CD14-positive monocyte (primary cell): ENCODE results near the gene BMI1. TPM values are rescaled to one million over a fixed set of nuclear protein-coding genes. Genes with fewer than 3 reads are reported as not detected.

Experiments
- DNase-seq, 3 donors: peaks; one replicate each; pipeline ENCODE4 v3.0.0-alpha.2; 2011 to 2022
- H2AFZ ChIP-seq: 2 replicates; pipeline ENCODE4 v1.6.0; 2012; ENCODE audit warnings: mild to moderate bottlenecking, low read depth, low read length, inconsistent platforms; ENCODE audit not compliant: insufficient read depth, poor library complexity, severe bottlenecking
- H3K27ac ChIP-seq, 2 donors: 1 replicate in 1 of 2; 2 replicates in 1 of 2; pipeline ENCODE4 v1.5.1; 2012 to 2013; ENCODE audit warnings: low read length in 2 of 2, control low read depth in 1 of 2, inconsistent platforms in 1 of 2, low read depth in 1 of 2, mild to moderate bottlenecking in 1 of 2
- H3K27me3 ChIP-seq, 2 donors: one replicate each; pipeline versions ENCODE4 v1.6.0 to v1.6.1; 2011 to 2013; ENCODE audit warnings: low read length in 2 of 2; ENCODE audit not compliant: control insufficient read depth in 2 of 2, insufficient read depth in 2 of 2
- H3K36me3 ChIP-seq, 2 donors: replicated peaks in 1 of 2; 1 replicate in 1 of 2; 2 replicates in 1 of 2; pipeline versions ENCODE4 v1.5.1 to v1.6.1; 2012 to 2013; ENCODE audit warnings: low read length in 2 of 2, control low read depth in 1 of 2, inconsistent platforms in 1 of 2, mild to moderate bottlenecking in 1 of 2; ENCODE audit not compliant: insufficient read depth in 2 of 2, control insufficient read depth in 1 of 2
- H3K4me1 ChIP-seq, 2 donors: 1 replicate in 1 of 2; 2 replicates in 1 of 2; pipeline versions ENCODE4 v1.5.1 to v1.6.1; 2012 to 2013; ENCODE audit warnings: low read length in 2 of 2, control low read depth in 1 of 2, inconsistent platforms in 1 of 2, mild to moderate bottlenecking in 1 of 2, moderate library complexity in 1 of 2; ENCODE audit not compliant: insufficient read depth in 2 of 2, control insufficient read depth in 1 of 2
- H3K4me2 ChIP-seq: replicated peaks from 2 replicates; pipeline ENCODE3; 2012; ENCODE audit warnings: low read length, moderate library complexity, mild to moderate bottlenecking; ENCODE audit not compliant: poor library complexity, severe bottlenecking; ENCODE audit errors: extremely low read depth
- H3K4me3 ChIP-seq, 3 experiments: fragments of 200-600 bp in 1 of 3; sonication (generic) in 1 of 3; replicated peaks in 1 of 3; 1 replicate in 2 of 3; 2 replicates in 1 of 3; pipeline ENCODE4 v1.5.1; 2011 to 2013; ENCODE audit warnings: low read length in 3 of 3, mild to moderate bottlenecking in 3 of 3, control low read depth in 2 of 3, low read depth in 2 of 3, inconsistent platforms in 1 of 3, moderate library complexity in 1 of 3
- H3K79me2 ChIP-seq: 2 replicates; pipeline ENCODE4 v1.6.0; 2012; ENCODE audit warnings: mild to moderate bottlenecking, control low read depth, inconsistent platforms, low read length, moderate library complexity; ENCODE audit not compliant: insufficient read depth
- H3K9ac ChIP-seq: 2 replicates; pipeline ENCODE4 v1.6.0; 2017; ENCODE audit warnings: low read length, mild to moderate bottlenecking; ENCODE audit not compliant: insufficient read depth, poor library complexity, severe bottlenecking
- H3K9me3 ChIP-seq, 2 donors: replicated peaks in 1 of 2; 1 replicate in 1 of 2; 2 replicates in 1 of 2; pipeline versions ENCODE4 v1.5.1 to v1.6.1; 2012 to 2013; ENCODE audit warnings: low read length in 2 of 2, control low read depth in 1 of 2; ENCODE audit not compliant: control insufficient read depth in 1 of 2, insufficient read depth in 1 of 2
- H4K20me1 ChIP-seq: 2 replicates; pipeline ENCODE4 v1.6.0; 2012; ENCODE audit warnings: mild to moderate bottlenecking, low read length, control low read depth, moderate library complexity; ENCODE audit not compliant: insufficient read depth
- H3K27ac Mint-ChIP-seq, 7 donors: one replicate each; pipeline ENCODE4 v1.8.0; 2020; ENCODE audit warnings: mild to moderate bottlenecking in 7 of 7, mixed read lengths in 7 of 7, moderate library complexity in 6 of 7, inconsistent platforms in 2 of 7
- H3K27me3 Mint-ChIP-seq, 3 donors: one replicate each; pipeline ENCODE4 v1.8.0; 2021 to 2022; ENCODE audit warnings: low read depth in 3 of 3, mild to moderate bottlenecking in 3 of 3, mixed read lengths in 3 of 3, moderate library complexity in 3 of 3, inconsistent platforms in 1 of 3
- H3K36me3 Mint-ChIP-seq, 2 donors: one replicate each; pipeline ENCODE4 v1.8.0; 2020; ENCODE audit warnings: mixed read lengths in 2 of 2, inconsistent platforms in 1 of 2, mild to moderate bottlenecking in 1 of 2
- H3K4me1 Mint-ChIP-seq: one replicate; pipeline ENCODE4 v1.8.0; 2020; ENCODE audit warnings: mild to moderate bottlenecking, mixed read lengths
- H3K4me3 Mint-ChIP-seq, 2 donors: one replicate each; pipeline ENCODE4 v1.8.0; 2020; ENCODE audit warnings: mild to moderate bottlenecking in 2 of 2, mixed read lengths in 2 of 2, moderate library complexity in 1 of 2
- H3K9me3 Mint-ChIP-seq, 7 donors: one replicate each; pipeline ENCODE4 v1.8.0; 2020 to 2022; ENCODE audit warnings: mixed read lengths in 7 of 7, mild to moderate bottlenecking in 6 of 7, moderate library complexity in 6 of 7, inconsistent platforms in 2 of 7
- WGBS: methylation state at CpG from one replicate; pipeline ENCODE4 v1.1.5; 2013; ENCODE audit warnings: missing lambda C conversion rate; ENCODE audit not compliant: insufficient coverage; 5-methylcytosine and 5-hydroxymethylcytosine counted together
- intact Hi-C, 2 donors: fragments of 100-400 bp; cut with micrococcal nuclease; formaldehyde crosslinking; loops; one replicate each; pipeline versions ENCODE4 v1.15.0 to v1.15.1; 2023
- polyA plus RNA-seq, 3 donors: library from polyadenylated mRNA; depleted of rRNA in 1 of 3; unstranded in 2 of 3; stranded (reverse) in 1 of 3; fragments of 300-500 nt in 2 of 3; fragments of >200 nt in 1 of 3; fragmentation: Illumina TruSeq in 2 of 3; gene quantifications; 1 replicate in 2 of 3; 2 replicates in 1 of 3; pipeline ENCODE4 v1.2.3, GENCODE V29; 2012 to 2021
- TF ChIP-seq, protein P1 (sequence below): fragments of 200-600 bp; IDR thresholded peaks from one replicate; pipeline ENCODE4 v1.8.0; 2022; ENCODE audit warnings: antibody characterized with exemption, mild to moderate bottlenecking

The BMI1 gene
- polyA plus RNA-seq, 3 donors, result 7.5 to 11.9 (median 11.0) TPM

DNA sequence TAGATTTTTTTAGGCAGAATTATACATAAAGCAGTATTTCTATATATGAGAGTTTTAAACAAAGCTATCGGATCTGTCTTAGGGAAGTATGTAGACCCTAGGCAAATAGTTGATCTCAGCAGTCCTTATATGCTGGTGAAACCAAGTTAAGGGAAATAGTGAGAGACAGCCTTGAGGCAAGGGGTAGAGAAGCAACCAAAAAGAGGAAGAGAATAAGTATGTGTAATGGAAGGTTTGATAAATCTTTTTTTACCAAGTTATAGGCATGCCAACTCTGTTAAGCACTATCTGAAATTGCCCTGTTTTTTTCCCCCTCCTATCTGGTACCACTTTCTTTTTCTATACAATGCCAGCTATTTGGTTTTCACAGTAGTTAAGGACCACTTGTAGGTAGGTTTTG is 44.3 kb downstream of the BMI1 start:
- Histone ChIP-seq H3K27me3 (no peaks in the 10 kb centered on the region), H2AFZ (no peak overlapping the region), H3K36me3 (no peaks in the 10 kb centered on the region), H3K9ac (no peak overlapping the region), H4K20me1 (no peaks in the 10 kb centered on the region), H3K27ac (no peak overlapping the region), H3K4me1 (peaks cover 13 to 16% of the 10 kb centered on the region in 2 donors), H3K79me2 (no peaks in the 10 kb centered on the region), H3K4me3 (no peak overlapping the region), H3K4me2 (no peak overlapping the region), H3K9me3 (no peaks in the 10 kb centered on the region)
- no CpG with 5 or more reads among the region's 1 CpG for WGBS
- peak; percentile 33 to 46 (median 39) for DNase-seq
- Mint-ChIP-seq H3K9me3 (no peaks in the 10 kb centered on the region), H3K4me1 (peaks cover 22% of the 10 kb centered on the region), H3K27ac (peak overlapping the region in 2 of 7 donors; percentile 37 to 48), H3K4me3 (no peak overlapping the region), H3K36me3 (no peaks in the 10 kb centered on the region), H3K27me3 (peaks cover 0 to 4% (median under 1%) of the 10 kb centered on the region in 3 donors)
- TF ChIP-seq, protein P1, sequence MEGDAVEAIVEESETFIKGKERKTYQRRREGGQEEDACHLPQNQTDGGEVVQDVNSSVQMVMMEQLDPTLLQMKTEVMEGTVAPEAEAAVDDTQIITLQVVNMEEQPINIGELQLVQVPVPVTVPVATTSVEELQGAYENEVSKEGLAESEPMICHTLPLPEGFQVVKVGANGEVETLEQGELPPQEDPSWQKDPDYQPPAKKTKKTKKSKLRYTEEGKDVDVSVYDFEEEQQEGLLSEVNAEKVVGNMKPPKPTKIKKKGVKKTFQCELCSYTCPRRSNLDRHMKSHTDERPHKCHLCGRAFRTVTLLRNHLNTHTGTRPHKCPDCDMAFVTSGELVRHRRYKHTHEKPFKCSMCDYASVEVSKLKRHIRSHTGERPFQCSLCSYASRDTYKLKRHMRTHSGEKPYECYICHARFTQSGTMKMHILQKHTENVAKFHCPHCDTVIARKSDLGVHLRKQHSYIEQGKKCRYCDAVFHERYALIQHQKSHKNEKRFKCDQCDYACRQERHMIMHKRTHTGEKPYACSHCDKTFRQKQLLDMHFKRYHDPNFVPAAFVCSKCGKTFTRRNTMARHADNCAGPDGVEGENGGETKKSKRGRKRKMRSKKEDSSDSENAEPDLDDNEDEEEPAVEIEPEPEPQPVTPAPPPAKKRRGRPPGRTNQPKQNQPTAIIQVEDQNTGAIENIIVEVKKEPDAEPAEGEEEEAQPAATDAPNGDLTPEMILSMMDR, result no peak
- intact Hi-C loops, result no loop called here

DNA sequence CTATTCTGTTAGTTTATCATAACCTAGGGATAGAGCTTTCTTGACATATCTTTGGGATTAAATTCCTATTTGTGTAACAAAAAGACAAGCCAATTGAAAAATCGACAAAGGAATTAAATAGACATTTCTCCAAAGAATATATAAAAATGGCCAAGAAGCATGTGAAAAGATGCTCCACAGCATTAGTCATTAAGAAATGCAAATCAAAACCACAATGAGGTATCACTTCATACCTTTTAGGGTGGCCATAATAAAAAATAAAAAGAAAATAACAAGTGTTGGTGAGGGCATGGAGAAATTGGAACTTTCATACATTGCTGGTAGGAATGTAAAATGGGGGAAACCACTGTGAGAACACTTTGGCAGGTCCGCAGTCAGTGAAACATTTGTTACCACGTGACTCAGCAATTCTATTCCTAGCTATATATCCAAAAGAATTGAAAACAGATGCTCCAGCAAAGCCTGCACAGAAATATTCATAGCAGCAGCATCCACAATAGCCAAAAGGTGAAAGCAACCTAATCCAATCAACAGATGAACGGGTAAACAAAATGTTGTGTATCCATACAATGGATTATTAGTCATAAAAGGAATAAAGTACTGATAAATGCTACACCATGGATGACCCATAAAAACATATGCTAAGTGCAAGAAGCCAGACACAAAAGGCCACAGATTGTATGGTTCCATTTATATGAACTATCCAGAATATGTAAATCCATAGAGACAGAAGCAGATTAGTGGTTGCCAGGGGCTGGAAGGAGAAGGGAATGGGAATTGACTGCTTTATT is 44.9 kb downstream of the BMI1 start:
- TF ChIP-seq, protein P1, result no peak
- Mint-ChIP-seq H3K27me3 (peaks cover 0 to 4% (median 0%) of the 10 kb centered on the region in 3 donors), H3K4me1 (peaks cover 23% of the 10 kb centered on the region), H3K36me3 (no peaks in the 10 kb centered on the region), H3K27ac (peak overlapping the region in 2 of 7 donors; percentile 37 to 48), H3K4me3 (no peak overlapping the region), H3K9me3 (no peaks in the 10 kb centered on the region)
- no peaks in the 10 kb centered on the region for H3K36me3 ChIP-seq
- no peak overlapping the region for H3K27ac ChIP-seq
- no peaks in the 10 kb centered on the region for H3K79me2 ChIP-seq
- no peak overlapping the region for H3K4me2 ChIP-seq
- H3K4me1 ChIP-seq, result peaks cover 14 to 19% of the 10 kb centered on the region in 2 donors
- intact Hi-C loops, result no loop called here
- no peak overlapping the region for H3K9ac ChIP-seq
- DNase-seq, result no peak
- no peaks in the 10 kb centered on the region for H3K9me3 ChIP-seq
- no peak overlapping the region for H2AFZ ChIP-seq
- H4K20me1 ChIP-seq, result no peaks in the 10 kb centered on the region
- no CpG with 5 or more reads among the region's 4 CpGs for WGBS
- no peaks in the 10 kb centered on the region for H3K27me3 ChIP-seq
- no peak overlapping the region for H3K4me3 ChIP-seq
